Fibroblast of lung (primary cell): ENCODE measurements around the gene GIMAP7. TPM values are rescaled to one million over a fixed set of nuclear protein-coding genes. Genes with fewer than 3 reads are reported as not detected.

Source experiments
- DNase-seq, 2 donors: peaks; one replicate each; pipeline versions ENCODE4 v3.0.0 to v3.0.0-alpha.2; 2010; ENCODE audit warnings: low read depth in 2 of 2
- H2AFZ ChIP-seq: 2 replicates; pipeline ENCODE4 v1.5.1; 2012; ENCODE audit warnings: low read length, control low read depth, inconsistent platforms
- H3K27ac ChIP-seq: 2 replicates; pipeline ENCODE4 v1.5.1; 2011; ENCODE audit warnings: low read length, control low read depth; ENCODE audit not compliant: insufficient read depth
- H3K27me3 ChIP-seq: 2 replicates; pipeline ENCODE4 v1.5.1; 2011; ENCODE audit warnings: mild to moderate bottlenecking, low read length; ENCODE audit not compliant: control insufficient read depth, insufficient read depth
- H3K36me3 ChIP-seq: 2 replicates; pipeline ENCODE4 v1.5.1; 2011; ENCODE audit warnings: low read length; ENCODE audit not compliant: control insufficient read depth, insufficient read depth
- H3K4me1 ChIP-seq: 2 replicates; pipeline ENCODE4 v1.5.1; 2011; ENCODE audit warnings: low read length; ENCODE audit not compliant: control insufficient read depth, insufficient read depth; ENCODE audit errors: extremely low read depth
- H3K4me2 ChIP-seq: 2 replicates; pipeline ENCODE4 v1.5.1; 2011; ENCODE audit warnings: low read length, control low read depth; ENCODE audit not compliant: insufficient read depth; ENCODE audit errors: extremely low read depth
- H3K4me3 ChIP-seq, 4 experiments: fragments of 200-600 bp in 1 of 4; sonication (generic) in 1 of 4; replicated peaks in 1 of 4; 2 replicates each; pipeline ENCODE4 v1.5.1; 2011 to 2016; ENCODE audit warnings: low read length in 4 of 4, low read depth in 3 of 4, mild to moderate bottlenecking in 3 of 4, control low read depth in 2 of 4, inconsistent platforms in 1 of 4, mixed read lengths in 1 of 4; ENCODE audit not compliant: insufficient read depth in 1 of 4; ENCODE audit errors: control extremely low read depth in 1 of 4
- H3K79me2 ChIP-seq: 2 replicates; pipeline ENCODE4 v1.5.1; 2012; ENCODE audit warnings: mild to moderate bottlenecking, low read length, inconsistent platforms; ENCODE audit not compliant: control insufficient read depth, insufficient read depth
- H3K9ac ChIP-seq: 2 replicates; pipeline ENCODE4 v1.5.1; 2011; ENCODE audit warnings: mild to moderate bottlenecking, low read length, control low read depth; ENCODE audit not compliant: insufficient read depth
- H3K9me3 ChIP-seq: 2 replicates; pipeline ENCODE4 v1.5.1; 2012; ENCODE audit warnings: low read depth, low read length; ENCODE audit not compliant: control insufficient read depth, insufficient read depth
- H4K20me1 ChIP-seq: 2 replicates; pipeline ENCODE4 v1.5.1; 2011; ENCODE audit warnings: low read length; ENCODE audit not compliant: control insufficient read depth, insufficient read depth; ENCODE audit errors: extremely low read depth
- CTCF ChIP-seq, 2 donors: IDR thresholded peaks in 1 of 2; conservative IDR thresholded peaks in 1 of 2; 1 replicate in 1 of 2; 2 replicates in 1 of 2; pipeline ENCODE4 v1.5.1; 2011 to 2012; ENCODE audit warnings: low read length in 2 of 2, control low read depth in 1 of 2, inconsistent platforms in 1 of 2, low read depth in 1 of 2, mild to moderate bottlenecking in 1 of 2
- EZH2 ChIP-seq: IDR thresholded peaks from 2 replicates; pipeline ENCODE4 v1.5.1; 2012; ENCODE audit warnings: low read length, control low read depth, mild to moderate bottlenecking; ENCODE audit errors: missing control alignments
- polyA plus RNA-seq, 2 donors: library from polyadenylated mRNA; depleted of rRNA in 1 of 2; stranded (reverse) in 1 of 2; unstranded in 1 of 2; fragments of >200 nt; gene quantifications; 2 replicates each; pipeline ENCODE4 v1.2.1, GENCODE V29; 2011 to 2012; ENCODE audit warnings: missing spikeins in 1 of 2
- total RNA-seq: library from RNA; depleted of rRNA; stranded (reverse); fragments of >200 nt; gene quantifications from 2 replicates; pipeline ENCODE4 v1.2.1, GENCODE V29; 2014

GIMAP7 gene
- total and polyA plus RNA-seq, 2 donors (not counting 1 experiment from before 2014, with no cell fraction given) = not detected

GRCh38 chr7:150466477-150466876 lies 48.2 kb upstream of the GIMAP7 start:
- H3K9ac ChIP-seq = no peak overlapping the region
- DNase-seq = no peak
- H3K27me3 ChIP-seq = no peaks in the 10 kb centered on the region
- H3K79me2 ChIP-seq = no peaks in the 10 kb centered on the region
- no peaks in the 10 kb centered on the region for H3K9me3 ChIP-seq
- no peaks in the 10 kb centered on the region for H3K4me1 ChIP-seq
- no peaks in the 10 kb centered on the region for H4K20me1 ChIP-seq
- no peak overlapping the region for H3K4me3 ChIP-seq
- H3K36me3 ChIP-seq = no peaks in the 10 kb centered on the region
- TF ChIP-seq EZH2 = no peak
- TF ChIP-seq CTCF (conservative IDR thresholded peaks at IDR 0.05 in 1 of 2, IDR thresholded peaks at IDR 0.05 in 1 of 2; ENCODE audit: low read depth in 1 of 2, low read length in 2 of 2) = no peak
- H2AFZ ChIP-seq = no peak overlapping the region
- no peak overlapping the region for H3K27ac ChIP-seq
- no peak overlapping the region for H3K4me2 ChIP-seq

DNA sequence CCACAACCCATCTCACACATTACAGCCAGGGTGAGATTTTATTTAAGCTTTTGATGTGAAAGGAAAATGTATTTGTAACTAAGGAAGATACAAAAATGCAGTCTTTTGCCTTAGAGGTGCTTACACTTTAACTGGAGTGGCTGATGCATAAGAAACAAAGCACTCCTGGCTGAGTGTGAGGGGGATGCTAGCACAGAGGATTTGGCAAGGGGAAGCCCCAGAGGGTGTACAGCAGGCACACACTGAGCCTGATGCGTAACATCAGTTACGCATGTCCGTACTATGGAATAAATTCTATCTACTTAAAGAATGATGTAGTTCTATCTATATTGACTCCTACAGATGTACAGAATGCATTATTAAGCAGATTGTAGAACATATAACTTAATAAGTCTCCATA lies 46.4 kb upstream of the GIMAP7 start:
- Histone ChIP-seq H3K9ac (no peak overlapping the region), H3K4me1 (no peaks in the 10 kb centered on the region), H3K27me3 (no peaks in the 10 kb centered on the region), H3K79me2 (no peaks in the 10 kb centered on the region), H4K20me1 (no peaks in the 10 kb centered on the region), H3K27ac (no peak overlapping the region), H3K4me3 (no peak overlapping the region), H2AFZ (no peak overlapping the region), H3K4me2 (no peak overlapping the region), H3K9me3 (no peaks in the 10 kb centered on the region), H3K36me3 (no peaks in the 10 kb centered on the region)
- no peak for DNase-seq
- TF ChIP-seq CTCF (conservative IDR thresholded peaks at IDR 0.05 in 1 of 2, IDR thresholded peaks at IDR 0.05 in 1 of 2; ENCODE audit: low read depth in 1 of 2, low read length in 2 of 2) (no peak), EZH2 (no peak)

DNA sequence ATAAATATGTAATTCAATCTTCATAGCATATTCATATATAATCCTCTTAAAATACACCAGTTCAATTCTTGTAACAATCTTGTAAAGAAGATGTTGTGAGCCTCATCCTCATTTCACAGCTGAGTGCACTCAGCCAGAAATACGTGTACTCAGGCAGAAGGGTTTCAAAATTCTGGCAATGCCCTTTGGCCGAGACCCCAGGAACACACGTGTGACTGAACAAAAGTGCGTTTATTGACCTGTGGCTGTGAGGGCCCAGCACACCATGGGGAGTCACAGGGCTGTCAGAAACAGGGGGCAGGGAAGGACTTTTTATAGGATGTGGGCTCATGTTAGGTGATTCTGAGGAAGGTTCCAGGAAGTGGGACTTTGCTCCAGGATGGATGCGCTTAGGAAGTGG lies 42.8 kb upstream of the GIMAP7 start:
- Histone ChIP-seq H3K9ac (no peak overlapping the region), H3K36me3 (no peaks in the 10 kb centered on the region)
- TF ChIP-seq CTCF (conservative IDR thresholded peaks at IDR 0.05 in 1 of 2, IDR thresholded peaks at IDR 0.05 in 1 of 2; ENCODE audit: low read depth in 1 of 2, low read length in 2 of 2) = no peak
- TF ChIP-seq EZH2 = no peak

More for the DNA sequence above, 42.8 kb upstream of the GIMAP7 start:
- H3K27me3 ChIP-seq = no peaks in the 10 kb centered on the region
- no peak overlapping the region for H3K4me2 ChIP-seq
- no peak overlapping the region for H2AFZ ChIP-seq
- no peak for DNase-seq
- no peaks in the 10 kb centered on the region for H3K9me3 ChIP-seq
- no peak overlapping the region for H3K27ac ChIP-seq
- no peaks in the 10 kb centered on the region for H3K79me2 ChIP-seq
- H4K20me1 ChIP-seq = no peaks in the 10 kb centered on the region
- no peak overlapping the region for H3K4me3 ChIP-seq
- H3K4me1 ChIP-seq = no peaks in the 10 kb centered on the region
